Suprapubic skin (tissue), 4 donors: ENCODE measurements around the gene MYL6B.

ENCODE experiments used
- EP300 ChIP-seq: sonication (generic); formaldehyde crosslinking; IDR thresholded peaks from one replicate; pipeline ENCODE4 v1.6.1; 2017; ENCODE audit warnings: antibody characterized with exemption
- POLR2A ChIP-seq, 2 donors: fragments of 450-650 bp; IDR thresholded peaks; one replicate each; pipeline ENCODE4 v1.6.1; 2017; ENCODE audit warnings: antibody characterized with exemption in 2 of 2, mild to moderate bottlenecking in 2 of 2, moderate library complexity in 2 of 2
- POLR2AphosphoS5 ChIP-seq, 3 donors: sonication (generic); formaldehyde crosslinking; IDR thresholded peaks; one replicate each; pipeline ENCODE4 v1.6.1; 2017; ENCODE audit warnings: antibody characterized with exemption in 3 of 3
- TF ChIP-seq, protein P1 (sequence below), 2 donors: fragments of 200-600 bp in 1 of 2; fragments of 450-650 bp in 1 of 2; sonication (generic) in 1 of 2; IDR thresholded peaks; one replicate each; pipeline ENCODE4 v1.5.1; 2016 to 2019; ENCODE audit warnings: antibody characterized with exemption in 2 of 2, mild to moderate bottlenecking in 1 of 2, moderate library complexity in 1 of 2

DNA sequence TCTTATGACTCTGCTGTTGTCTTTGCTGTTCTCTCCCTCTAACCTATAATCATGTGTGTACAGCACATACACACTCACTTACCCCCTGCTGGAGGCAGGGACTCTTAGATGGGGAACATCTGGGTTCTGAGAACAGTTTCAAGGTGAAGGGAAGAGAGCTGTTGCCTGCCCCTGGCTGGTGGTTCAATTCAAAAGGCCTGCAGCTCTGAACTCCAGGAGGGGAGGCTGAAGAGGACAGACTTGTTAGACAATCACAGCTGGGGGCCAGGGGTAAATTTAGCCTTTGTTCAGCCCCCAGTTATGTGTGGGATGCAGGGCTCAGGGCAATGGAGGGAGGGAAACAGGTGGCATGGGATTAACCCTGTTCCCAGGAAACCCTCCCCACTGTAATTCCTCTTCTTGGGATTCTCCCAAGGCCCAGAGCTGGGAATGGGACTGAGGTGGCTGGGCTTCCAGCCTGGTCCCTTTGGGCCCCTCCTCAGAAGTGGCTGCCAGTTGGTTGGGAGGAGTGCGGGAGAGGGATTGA is 1.9 kb downstream of the MYL6B start:
- TF ChIP-seq, protein P1, sequence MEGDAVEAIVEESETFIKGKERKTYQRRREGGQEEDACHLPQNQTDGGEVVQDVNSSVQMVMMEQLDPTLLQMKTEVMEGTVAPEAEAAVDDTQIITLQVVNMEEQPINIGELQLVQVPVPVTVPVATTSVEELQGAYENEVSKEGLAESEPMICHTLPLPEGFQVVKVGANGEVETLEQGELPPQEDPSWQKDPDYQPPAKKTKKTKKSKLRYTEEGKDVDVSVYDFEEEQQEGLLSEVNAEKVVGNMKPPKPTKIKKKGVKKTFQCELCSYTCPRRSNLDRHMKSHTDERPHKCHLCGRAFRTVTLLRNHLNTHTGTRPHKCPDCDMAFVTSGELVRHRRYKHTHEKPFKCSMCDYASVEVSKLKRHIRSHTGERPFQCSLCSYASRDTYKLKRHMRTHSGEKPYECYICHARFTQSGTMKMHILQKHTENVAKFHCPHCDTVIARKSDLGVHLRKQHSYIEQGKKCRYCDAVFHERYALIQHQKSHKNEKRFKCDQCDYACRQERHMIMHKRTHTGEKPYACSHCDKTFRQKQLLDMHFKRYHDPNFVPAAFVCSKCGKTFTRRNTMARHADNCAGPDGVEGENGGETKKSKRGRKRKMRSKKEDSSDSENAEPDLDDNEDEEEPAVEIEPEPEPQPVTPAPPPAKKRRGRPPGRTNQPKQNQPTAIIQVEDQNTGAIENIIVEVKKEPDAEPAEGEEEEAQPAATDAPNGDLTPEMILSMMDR (IDR thresholded peaks at IDR 0.05) = no peak
- TF ChIP-seq POLR2A (IDR thresholded peaks at IDR 0.05) = no peak
- TF ChIP-seq EP300 = no peak
- no peak for TF ChIP-seq POLR2AphosphoS5 (IDR thresholded peaks at IDR 0.05)
